Endothelial cell of umbilical vein (primary cell): Measurements from ENCODE around the gene NUDCD3. TPM values are rescaled to one million over a fixed set of nuclear protein-coding genes. Genes with fewer than 3 reads are reported as not detected.

Experiments used
- BruUV-seq: library from RNA; stranded (reverse); fragments of 400-500 nt; replicated peaks from 2 replicates; lab custom pipeline; 2021; lab: Mats Ljungman, UMichigan
- CTCF ChIA-PET: fragments of 300-600, 350-600 bp; sonication (Branson Sonifier 250); formaldehyde crosslinking; loops from one replicate; lab custom pipeline; 2021; ENCODE audit warnings: antibody characterized with exemption, inconsistent platforms; lab: Charles Lee
- POLR2A ChIA-PET: fragments of 300-600, 350-600 bp; sonication (Branson Sonifier 250); formaldehyde crosslinking; loops from one replicate; lab custom pipeline; 2021; ENCODE audit warnings: antibody characterized with exemption, inconsistent platforms; lab: Charles Lee
- DNase-seq: peaks from one replicate; pipeline ENCODE4 v3.0.0-alpha.2; 2011; ENCODE audit warnings: low read depth, low spot score
- FAIRE-seq: peaks from 2 replicates; lab custom pipeline; 2011; peaks lifted over from hg19 to GRCh38; lab: Jason Lieb, UNC
- H2AFZ ChIP-seq: 2 replicates; pipeline ENCODE4 v1.6.0; 2012; ENCODE audit warnings: low read depth, low read length, control low read depth, inconsistent platforms
- H3K27ac ChIP-seq: 2 replicates; pipeline ENCODE4 v1.5.1; 2011; ENCODE audit warnings: low read depth, mild to moderate bottlenecking, control low read depth, low read length, moderate library complexity; ENCODE audit not compliant: insufficient read depth
- H3K27me3 ChIP-seq, 2 experiments: 2 replicates each; pipeline versions ENCODE4 v1.6.0 to v1.6.1; 2011; ENCODE audit warnings: low read length in 2 of 2, mixed read lengths in 1 of 2; ENCODE audit not compliant: control insufficient read depth in 2 of 2, insufficient read depth in 2 of 2
- H3K36me3 ChIP-seq, 2 experiments: 2 replicates in 1 of 2; 3 replicates in 1 of 2; pipeline ENCODE4 v1.5.1; 2011; ENCODE audit warnings: low read length in 2 of 2, mild to moderate bottlenecking in 1 of 2, moderate library complexity in 1 of 2; ENCODE audit not compliant: control insufficient read depth in 2 of 2, insufficient read depth in 2 of 2; ENCODE audit errors: extremely low read depth in 1 of 2
- H3K4me1 ChIP-seq: 3 replicates; pipeline ENCODE4 v1.5.1; 2011; ENCODE audit warnings: mild to moderate bottlenecking, low read length; ENCODE audit not compliant: control insufficient read depth, insufficient read depth; ENCODE audit errors: extremely low read depth
- H3K4me2 ChIP-seq: 2 replicates; pipeline ENCODE4 v1.6.1; 2011; ENCODE audit warnings: low read length, control low read depth, mixed read lengths; ENCODE audit not compliant: insufficient read depth
- H3K4me3 ChIP-seq, 3 experiments: fragments of 200-600 bp in 1 of 3; sonication (generic), shearing (Covaris generic) in 1 of 3; replicated peaks in 1 of 3; 2 replicates each; pipeline ENCODE4 v1.5.1; 2011 to 2016; ENCODE audit warnings: control low read depth in 3 of 3, low read length in 3 of 3, mild to moderate bottlenecking in 2 of 3, inconsistent platforms in 1 of 3, low read depth in 1 of 3, moderate library complexity in 1 of 3; ENCODE audit not compliant: insufficient read depth in 1 of 3
- H3K79me2 ChIP-seq: 2 replicates; pipeline ENCODE4 v1.6.0; 2012; ENCODE audit warnings: low read length, inconsistent platforms; ENCODE audit not compliant: control insufficient read depth, insufficient read depth
- H3K9ac ChIP-seq: replicated peaks from 2 replicates; pipeline ENCODE3; 2011; ENCODE audit warnings: low read length, control low read depth; ENCODE audit not compliant: insufficient read depth; ENCODE audit errors: extremely low read depth
- H3K9me1 ChIP-seq: replicated peaks from 3 replicates; pipeline ENCODE4 v1.6.0; 2011; ENCODE audit warnings: mild to moderate bottlenecking, low read length; ENCODE audit not compliant: control insufficient read depth, insufficient read depth; ENCODE audit errors: extremely low read depth
- H3K9me3 ChIP-seq: replicated peaks from 2 replicates; pipeline ENCODE4 v1.5.1; 2012; ENCODE audit warnings: low read length, inconsistent platforms; ENCODE audit not compliant: control insufficient read depth, insufficient read depth
- H4K20me1 ChIP-seq: replicated peaks from 2 replicates; pipeline ENCODE3; 2011; ENCODE audit warnings: mild to moderate bottlenecking, low read length; ENCODE audit not compliant: control insufficient read depth, insufficient read depth; ENCODE audit errors: extremely low read depth
- CTCF ChIP-seq, 2 donors: IDR thresholded peaks; 1 replicate in 1 of 2; 2 replicates in 1 of 2; pipeline ENCODE4 v1.5.1; 2011; ENCODE audit warnings: low read length in 2 of 2, mild to moderate bottlenecking in 2 of 2, moderate library complexity in 2 of 2, control low read depth in 1 of 2, inconsistent platforms in 1 of 2, low read depth in 1 of 2; ENCODE audit not compliant: insufficient read depth in 1 of 2; ENCODE audit errors: extremely low read depth in 1 of 2
- FOS ChIP-seq: IDR thresholded peaks from 2 replicates; pipeline ENCODE4 v1.6.1; 2011; ENCODE audit warnings: mild to moderate bottlenecking, low read length, moderate library complexity, borderline replicate concordance; ENCODE audit not compliant: insufficient read depth
- GATA2 ChIP-seq: IDR thresholded peaks from 2 replicates; pipeline ENCODE4 v1.7.0; 2011; ENCODE audit warnings: low read depth, mild to moderate bottlenecking, moderate library complexity, mixed read lengths, low read length; ENCODE audit not compliant: insufficient read length, insufficient read depth
- MYC ChIP-seq: IDR thresholded peaks from one replicate; pipeline ENCODE4 v1.6.1; 2011; ENCODE audit warnings: mild to moderate bottlenecking, low read depth, low read length
- POLR2A ChIP-seq: IDR thresholded peaks from 2 replicates; pipeline ENCODE4 v1.6.1; 2012; ENCODE audit warnings: low read depth, mild to moderate bottlenecking, control low read depth, low read length
- POLR2AphosphoS5 ChIP-seq: IDR thresholded peaks from 2 replicates; pipeline ENCODE4 v1.6.1; 2012; ENCODE audit warnings: low read depth, mild to moderate bottlenecking, control low read depth, low read length, moderate library complexity; ENCODE audit not compliant: insufficient read depth
- dilution Hi-C: fragments of 300-500 bp; cut with MboI; formaldehyde crosslinking; loops from one replicate; pipeline ENCODE4 v1.15.0; 2019; ENCODE audit warnings: low sequenced_read_pairs; ENCODE audit not compliant: extremely low pct_ligation_motif_present
- intact Hi-C: fragments of 100-400 bp; cut with micrococcal nuclease; formaldehyde crosslinking; loops from one replicate; pipeline ENCODE4 v1.10.0; 2022
- polyA plus RNA-seq, 4 experiments: library from polyadenylated mRNA; depleted of rRNA in 3 of 4; stranded (reverse) in 3 of 4; unstranded in 1 of 4; fragments of >200 nt; gene quantifications; 2 replicates each; pipeline versions ENCODE4 v1.2.1 to v1.2.3, GENCODE V29; 2011 to 2012; ENCODE audit warnings: missing spikeins in 1 of 4
- total RNA-seq: library from RNA; stranded (reverse); gene quantifications from 2 replicates; pipeline ENCODE4 v1.2.3, GENCODE V29; 2021

NUDCD3 gene
- total and polyA plus RNA-seq, 2 donors (not counting 3 experiments of a cell fraction or from before 2014, with no cell fraction given), result 50.6 to 137 TPM

GRCh38 chr7:44467217-44467548 is 23.3 kb downstream of the NUDCD3 start:
- H4K20me1 ChIP-seq, result no peaks in the 10 kb centered on the region
- no peaks in the 10 kb centered on the region for H3K36me3 ChIP-seq
- no peak for FAIRE-seq
- intact Hi-C loops (loop anchor here (2.0 kb wide), 1 partner anchor 68 kb away; no protein-coding TSS in a partner anchor), dilution Hi-C loops (no loop called here)
- no peak for TF ChIP-seq POLR2A
- TF ChIP-seq GATA2, result no peak
- POLR2A ChIA-PET, result interaction anchor here (0.7 kb wide), 2 partner anchors 88 to 399 kb away, joined by 3 to 5 read pairs; no protein-coding TSS in a partner anchor
- peaks cover 62% of the 10 kb centered on the region for H3K79me2 ChIP-seq
- H3K4me3 ChIP-seq, result no peak overlapping the region
- H3K4me2 ChIP-seq, result no peak overlapping the region
- BruUV-seq, result no TSS peak
- DNase-seq, result no peak
- H2AFZ ChIP-seq, result no peak overlapping the region
- no peak overlapping the region for H3K9ac ChIP-seq
- peak overlapping the region; percentile 45 for H3K27ac ChIP-seq
- no peaks in the 10 kb centered on the region for H3K9me1 ChIP-seq
- no peaks in the 10 kb centered on the region for H3K9me3 ChIP-seq
- H3K4me1 ChIP-seq, result peaks cover 30% of the 10 kb centered on the region
- H3K27me3 ChIP-seq, result no peaks in the 10 kb centered on the region
- CTCF ChIA-PET, result interaction anchor here (0.9 to 1.3 kb wide), 2 partner anchors 120 to 249 kb away, joined by 5 to 6 read pairs; no protein-coding TSS in a partner anchor

- Histone ChIP-seq H3K4me3 (no peak overlapping the region), H4K20me1 (no peaks in the 10 kb centered on the region), H3K9ac (no peak overlapping the region), H3K36me3 (no peaks in the 10 kb centered on the region), H3K79me2 (peaks cover 63% of the 10 kb centered on the region), H3K9me3 (no peaks in the 10 kb centered on the region), H2AFZ (no peak overlapping the region), H3K4me2 (peak overlapping the region; percentile 28), H3K9me1 (no peaks in the 10 kb centered on the region), H3K27me3 (no peaks in the 10 kb centered on the region), H3K4me1 (peaks cover 34% of the 10 kb centered on the region), H3K27ac (peak overlapping the region; percentile 45)
- intact Hi-C loops, result loop anchor here (2.0 kb wide), 1 partner anchor 68 kb away; no protein-coding TSS in a partner anchor
- peak; percentile 79 for FAIRE-seq
- CTCF ChIA-PET, result interaction anchor here (0.8 to 1.3 kb wide), 3 partner anchors 88 to 119 kb away, joined by 3 to 5 read pairs (median 3); no protein-coding TSS in a partner anchor
- BruUV-seq, result no TSS peak
- DNase-seq, result peak; percentile 63
- dilution Hi-C loops, result no loop called here
- POLR2A ChIA-PET, result interaction anchor here (0.7 kb wide), 1 partner anchor 399 kb away, joined by 5 read pairs; no protein-coding TSS in a partner anchor
- TF ChIP-seq MYC (peak; percentile 22), FOS (peak; percentile 47), GATA2 (no peak), CTCF (IDR thresholded peaks at IDR 0.05; ENCODE audit: extremely low read depth in 1 of 2, insufficient read depth in 1 of 2, low read depth in 1 of 2, low read length in 2 of 2) (no peak), POLR2AphosphoS5 (peak; percentile 52)
Measured at GRCh38 chr7:44466300-44467216, 23.9 kb downstream of the NUDCD3 start.
